B cell (primary cell): ENCODE results near the gene TNIK. TPM values are rescaled to one million over a fixed set of nuclear protein-coding genes. Genes with fewer than 3 reads are reported as not detected.
"Not testable (repeated sequence)": the region's sequence is repeated elsewhere in the genome, so short reads cannot be mapped to it uniquely, and the experiment has no call there.

Experiments used
- ATAC-seq: fragments of 200-7000 bp; cut with Tn5 transposase; one replicate; pipeline ENCODE4 v1.10.0; 2021; ENCODE audit warnings: low read depth, mild to moderate bottlenecking, moderate number of reproducible peaks, moderate library complexity
- CTCF ChIA-PET: fragments of 350-600 bp; sonication (Branson Sonifier 250); formaldehyde crosslinking; loops from one replicate; lab custom pipeline; 2021; ENCODE audit warnings: antibody characterized with exemption, inconsistent platforms; lab: Charles Lee
- POLR2A ChIA-PET: fragments of 350-600 bp; sonication (Branson Sonifier 250); formaldehyde crosslinking; loops from one replicate; lab custom pipeline; 2021; ENCODE audit warnings: antibody characterized with exemption; lab: Charles Lee
- DNase-seq: peaks from one replicate; pipeline ENCODE4 v3.0.0; 2013
- H2AFZ ChIP-seq: 2 replicates; pipeline ENCODE4 v1.6.1; 2012; ENCODE audit warnings: mild to moderate bottlenecking, low read depth, low read length; ENCODE audit not compliant: insufficient read depth, poor library complexity, severe bottlenecking
- H3K27ac ChIP-seq, 2 donors: 1 replicate in 1 of 2; 2 replicates in 1 of 2; pipeline ENCODE4 v1.5.1; 2012 to 2013; ENCODE audit warnings: low read length in 2 of 2, mild to moderate bottlenecking in 2 of 2, moderate library complexity in 1 of 2
- H3K27me3 ChIP-seq, 4 experiments: fragments of 200-600 bp in 1 of 4; sonication (generic) in 1 of 4; replicated peaks in 1 of 4; 1 replicate in 2 of 4; 2 replicates in 2 of 4; pipeline versions ENCODE4 v1.6.1 to v1.7.0; 2013 to 2016; ENCODE audit warnings: low read length in 3 of 4, mild to moderate bottlenecking in 2 of 4, mixed read lengths in 1 of 4, moderate library complexity in 1 of 4; ENCODE audit not compliant: insufficient read depth in 4 of 4, control insufficient read depth in 3 of 4; ENCODE audit errors: control extremely low read depth in 1 of 4
- H3K36me3 ChIP-seq, 2 experiments: replicated peaks in 1 of 2; 1 replicate in 1 of 2; 2 replicates in 1 of 2; pipeline versions ENCODE4 v1.6.1 to v1.7.1; 2013; ENCODE audit warnings: low read length in 1 of 2; ENCODE audit not compliant: insufficient read depth in 2 of 2, control insufficient read depth in 1 of 2; ENCODE audit errors: control extremely low read depth in 1 of 2, extremely low read depth in 1 of 2
- H3K4me1 ChIP-seq, 2 donors: fragments of 200-600 bp in 1 of 2; sonication (generic) in 1 of 2; 1 replicate in 1 of 2; 2 replicates in 1 of 2; pipeline versions ENCODE4 v1.5.1 to v1.6.1; 2013 to 2017; ENCODE audit warnings: low read length in 2 of 2; ENCODE audit not compliant: control insufficient read depth in 2 of 2, insufficient read depth in 2 of 2
- H3K4me2 ChIP-seq: replicated peaks from 2 replicates; pipeline ENCODE3; 2012; ENCODE audit warnings: mild to moderate bottlenecking, low read depth, low read length; ENCODE audit not compliant: poor library complexity, severe bottlenecking
- H3K4me3 ChIP-seq, 5 experiments: fragments of 200-600 bp in 1 of 5; sonication (generic) in 1 of 5; 1 replicate in 3 of 5; 2 replicates in 2 of 5; pipeline versions ENCODE4 v1.5.1 to v1.7.0; 2011 to 2016; ENCODE audit warnings: low read length in 4 of 5, mild to moderate bottlenecking in 4 of 5, low read depth in 2 of 5, control low read depth in 1 of 5, moderate library complexity in 1 of 5; ENCODE audit not compliant: insufficient read depth in 1 of 5; ENCODE audit errors: control extremely low read depth in 1 of 5, extremely low read depth in 1 of 5
- H3K79me2 ChIP-seq: fragments of 200-600 bp; sonication (generic); one replicate; pipeline ENCODE4 v1.6.0; 2016; ENCODE audit warnings: low read length; ENCODE audit not compliant: control insufficient read depth, insufficient read depth
- H3K9ac ChIP-seq: fragments of 200-600 bp; sonication (generic); 2 replicates; pipeline ENCODE4 v1.6.1; 2017; ENCODE audit warnings: mild to moderate bottlenecking, low read length, moderate library complexity
- H3K9me3 ChIP-seq, 3 donors: one replicate each; pipeline versions ENCODE4 v1.6.1 to v1.7.1; 2013; ENCODE audit warnings: low read length in 2 of 3; ENCODE audit not compliant: control insufficient read depth in 2 of 3, insufficient read depth in 1 of 3; ENCODE audit errors: control extremely low read depth in 1 of 3
- H4K20me1 ChIP-seq: 2 replicates; pipeline ENCODE4 v1.6.0; 2012; ENCODE audit warnings: mild to moderate bottlenecking, low read length; ENCODE audit not compliant: insufficient read depth, control insufficient read depth, poor library complexity, severe bottlenecking
- H3K27ac Mint-ChIP-seq: one replicate; pipeline ENCODE4 v1.8.0; 2021; ENCODE audit warnings: mixed read lengths
- H3K27me3 Mint-ChIP-seq: one replicate; pipeline ENCODE4 v1.8.0; 2021; ENCODE audit warnings: mixed read lengths
- H3K4me1 Mint-ChIP-seq: one replicate; pipeline ENCODE4 v1.8.0; 2021; ENCODE audit warnings: mixed read lengths
- H3K4me3 Mint-ChIP-seq: one replicate; pipeline ENCODE4 v1.8.0; 2021; ENCODE audit warnings: mixed read lengths
- H3K9me3 Mint-ChIP-seq: one replicate; pipeline ENCODE4 v1.8.0; 2022; ENCODE audit warnings: mixed read lengths; ENCODE audit not compliant: insufficient read depth
- CTCF ChIP-seq: fragments of 200-600 bp; IDR thresholded peaks from one replicate; pipeline ENCODE4 v1.8.0; 2022; ENCODE audit warnings: antibody characterized with exemption, mild to moderate bottlenecking
- EZH2 ChIP-seq: IDR thresholded peaks from 2 replicates; pipeline ENCODE4 v1.6.1; 2012; ENCODE audit warnings: borderline replicate concordance, low read depth, mild to moderate bottlenecking, moderate library complexity, low read length; ENCODE audit not compliant: insufficient read depth, poor library complexity, severe bottlenecking
- WGBS: methylation state at CpG from one replicate; pipeline ENCODE4 v1.1.5; 2013; ENCODE audit warnings: missing lambda C conversion rate; ENCODE audit not compliant: insufficient coverage; 5-methylcytosine and 5-hydroxymethylcytosine counted together
- intact Hi-C: fragments of 100-400 bp; cut with micrococcal nuclease; formaldehyde crosslinking; loops from one replicate; pipeline ENCODE4 v1.10.0; 2022
- polyA plus RNA-seq: library from polyadenylated mRNA; depleted of rRNA; stranded (reverse); fragments of >200 nt; gene quantifications from 2 replicates; pipeline ENCODE4 v1.2.3, GENCODE V29; 2012
- total RNA-seq, 2 donors: library from RNA; stranded (reverse); fragments of 120-200 nt in 1 of 2; gene quantifications; 1 replicate in 1 of 2; 2 replicates in 1 of 2; pipeline versions ENCODE4 v1.2.3 to v1.2.4, GENCODE V29; 2013 to 2022

TNIK gene
- total and polyA plus RNA-seq, 2 donors (not counting 1 experiment from before 2014, with no cell fraction given), result 0.66 to 7.7 TPM

- no peak overlapping the region for H3K4me3 Mint-ChIP-seq
- no peaks in the 10 kb centered on the region for H3K36me3 ChIP-seq
- DNase-seq (no peak), ATAC-seq (no peak)
- H3K27ac Mint-ChIP-seq, result no peak overlapping the region
- H3K27me3 ChIP-seq, result no peaks in the 10 kb centered on the region
- 90% methylated on average over 3 of the region's 3 CpGs for WGBS
- no peak overlapping the region for H2AFZ ChIP-seq
- TF ChIP-seq CTCF (no peak), EZH2 (no peak)
- H3K9me3 Mint-ChIP-seq, result no peaks in the 10 kb centered on the region
- ChIA-PET CTCF (interaction anchor here (0.7 kb wide), 1 partner anchor 8 kb away, joined by 3 read pairs; no protein-coding TSS in a partner anchor), POLR2A (no interaction called here)
- no peaks in the 10 kb centered on the region for H3K4me1 Mint-ChIP-seq
- no peaks in the 10 kb centered on the region for H3K9me3 ChIP-seq
- no peaks in the 10 kb centered on the region for H3K79me2 ChIP-seq
- no peaks in the 10 kb centered on the region for H3K27me3 Mint-ChIP-seq
- no peaks in the 10 kb centered on the region for H4K20me1 ChIP-seq
- H3K4me3 ChIP-seq, result no peak overlapping the region
- no peak overlapping the region for H3K9ac ChIP-seq
- no peak overlapping the region for H3K4me2 ChIP-seq
- H3K27ac ChIP-seq, result no peak overlapping the region
- H3K4me1 ChIP-seq, result no peaks in the 10 kb centered on the region
- intact Hi-C loops, result no loop called here
Measured at GRCh38 chr3:171122240-171122639, 338.0 kb downstream of the TNIK start.

- Histone ChIP-seq H3K4me3 (no peak overlapping the region), H3K79me2 (no peaks in the 10 kb centered on the region), H3K27me3 (no peaks in the 10 kb centered on the region), H3K9me3 (no peaks in the 10 kb centered on the region), H3K9ac (no peak overlapping the region), H4K20me1 (no peaks in the 10 kb centered on the region), H3K4me2 (no peak overlapping the region), H3K36me3 (no peaks in the 10 kb centered on the region), H3K27ac (no peak overlapping the region), H2AFZ (no peak overlapping the region), H3K4me1 (no peaks in the 10 kb centered on the region)
- no peaks in the 10 kb centered on the region for H3K9me3 Mint-ChIP-seq
- H3K27ac Mint-ChIP-seq, result no peak overlapping the region
- no peaks in the 10 kb centered on the region for H3K4me1 Mint-ChIP-seq
- ChIA-PET POLR2A (no interaction called here), CTCF (no interaction called here)
- DNase-seq (no peak), ATAC-seq (no peak)
- H3K4me3 Mint-ChIP-seq, result no peak overlapping the region
- TF ChIP-seq CTCF (no peak), EZH2 (no peak)
- intact Hi-C loops, result no loop called here
- no peaks in the 10 kb centered on the region for H3K27me3 Mint-ChIP-seq
Measured at GRCh38 chr3:171121801-171122200, 338.4 kb downstream of the TNIK start.

- H3K4me3 Mint-ChIP-seq, DNase-seq, H3K27me3 Mint-ChIP-seq, CTCF ChIA-PET, H3K27ac Mint-ChIP-seq, H3K27ac ChIP-seq, intact Hi-C loops, ATAC-seq, H3K4me1 ChIP-seq, H3K4me1 Mint-ChIP-seq, H3K4me2 ChIP-seq, H3K9ac ChIP-seq, H2AFZ ChIP-seq, POLR2A ChIA-PET, H3K27me3 ChIP-seq, H4K20me1 ChIP-seq, H3K79me2 ChIP-seq, H3K36me3 ChIP-seq, H3K4me3 ChIP-seq, H3K9me3 Mint-ChIP-seq, H3K9me3 ChIP-seq: not testable (repeated sequence)
- no CpG with 5 or more reads among the region's 3 CpGs for WGBS
Measured at GRCh38 chr3:171119402-171119801, 340.8 kb downstream of the TNIK start.
